MG63 (cell line): Measurements from ENCODE around the gene NCEH1. TPM values are rescaled to one million over a fixed set of nuclear protein-coding genes. Genes with fewer than 3 reads are reported as not detected.
"Not testable (repeated sequence)": the region's sequence is repeated elsewhere in the genome, so short reads cannot be mapped to it uniquely, and the experiment has no call there.

ENCODE experiments used
- DNase-seq: peaks from one replicate; pipeline ENCODE4 v3.0.0-alpha.2; 2020
- H3K27me3 ChIP-seq: fragments of 250-450 bp; sonication (Bioruptor Pico); 2 replicates; pipeline ENCODE4 v1.5.1; 2020; ENCODE audit warnings: mild to moderate bottlenecking, moderate library complexity
- H3K36me3 ChIP-seq: fragments of 250-450 bp; sonication (Bioruptor Pico); 2 replicates; pipeline ENCODE4 v1.5.1; 2020; ENCODE audit warnings: mild to moderate bottlenecking, moderate library complexity
- H3K4me3 ChIP-seq: fragments of 250-450 bp; sonication (Bioruptor Pico); 2 replicates; pipeline ENCODE4 v1.5.1; 2020; ENCODE audit warnings: mild to moderate bottlenecking, moderate library complexity
- H3K9me3 ChIP-seq: fragments of 250-450 bp; sonication (Bioruptor Pico); 2 replicates; pipeline ENCODE4 v1.5.1; 2020; ENCODE audit warnings: mild to moderate bottlenecking, moderate library complexity
- total RNA-seq: library from RNA; depleted of rRNA; stranded (reverse); fragments of >200 nt; shearing (Covaris generic); gene quantifications from 2 replicates; pipeline ENCODE4 v1.2.3, GENCODE V29; 2014; ENCODE audit warnings: low replicate concordance

Gene NCEH1
- total RNA-seq, 1 experiment from 2014 or later, result 24.8 TPM

DNA sequence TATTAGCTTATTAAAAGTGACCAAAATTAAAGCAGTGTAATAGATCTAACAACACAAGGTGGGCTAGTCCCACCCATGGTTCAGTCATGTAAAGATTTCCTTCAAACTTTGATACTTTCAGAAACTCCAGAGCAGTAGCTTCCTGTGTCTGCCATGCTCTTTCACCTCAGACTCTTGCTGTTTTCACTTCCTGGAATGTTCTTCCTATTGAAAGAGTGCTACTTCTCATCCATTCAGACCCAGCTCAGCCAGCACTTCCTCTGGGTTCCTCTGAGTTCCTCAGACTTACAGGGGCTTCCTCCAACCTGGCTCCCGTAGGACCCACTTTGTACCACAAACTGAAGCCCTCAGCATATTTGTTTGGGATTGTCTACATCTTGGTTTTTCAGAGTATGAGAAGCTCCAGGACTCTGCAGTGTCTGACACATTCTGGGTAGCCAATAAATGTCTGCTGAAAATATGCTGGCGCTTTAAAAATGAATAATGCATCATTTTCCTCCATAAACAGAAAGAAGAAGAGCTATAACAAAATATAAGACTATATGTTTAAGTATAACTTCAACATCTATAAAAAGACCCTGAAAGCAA, 18.0 kb downstream of the NCEH1 start:
- Histone ChIP-seq H3K36me3 (peaks cover 33% of the 10 kb centered on the region), H3K9me3 (no peaks in the 10 kb centered on the region), H3K4me3 (no peak overlapping the region), H3K27me3 (no peaks in the 10 kb centered on the region)
- DNase-seq, result no peak

DNA sequence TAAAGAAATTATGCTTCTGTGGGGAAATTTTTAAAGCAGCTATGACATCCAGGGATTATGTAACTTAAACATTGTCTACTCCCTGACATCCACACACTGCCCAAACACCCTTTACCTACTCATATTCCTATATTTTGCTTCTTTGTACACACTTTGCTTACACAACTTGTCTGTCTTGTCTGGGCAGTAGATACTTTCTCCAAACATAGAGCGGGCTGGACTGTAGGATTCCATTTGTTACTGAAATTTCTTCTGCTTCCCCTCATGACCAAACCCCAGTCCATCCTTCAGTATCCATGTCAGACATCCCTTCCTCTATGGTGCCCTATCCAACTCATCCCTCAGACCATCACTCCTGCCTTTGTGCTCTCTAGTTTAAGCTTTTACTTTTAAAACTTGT, 19.9 kb downstream of the NCEH1 start:
- Histone ChIP-seq H3K36me3 (peaks cover 31% of the 10 kb centered on the region), H3K27me3 (no peaks in the 10 kb centered on the region), H3K9me3 (no peaks in the 10 kb centered on the region), H3K4me3 (no peak overlapping the region)
- DNase-seq, result no peak

DNA sequence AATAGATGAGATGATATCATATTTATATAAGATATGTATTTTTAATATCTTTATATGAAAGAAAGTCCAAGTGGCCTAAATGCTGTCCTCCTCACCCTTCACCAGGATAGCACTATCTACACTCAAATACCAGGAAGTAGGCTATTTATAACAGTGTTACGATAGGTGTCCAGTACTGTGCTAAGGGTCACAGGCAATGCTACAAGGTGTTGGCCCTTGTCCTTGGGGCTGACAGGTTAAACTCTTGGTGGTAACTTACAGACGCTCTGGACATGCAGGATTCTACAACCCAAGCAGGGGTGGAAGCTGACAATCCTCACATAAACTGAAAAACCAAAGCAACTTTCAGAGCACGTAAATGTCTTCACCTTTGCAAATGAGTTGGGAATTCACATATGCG, 22.3 kb downstream of the NCEH1 start:
- DNase-seq, result no peak

DNA sequence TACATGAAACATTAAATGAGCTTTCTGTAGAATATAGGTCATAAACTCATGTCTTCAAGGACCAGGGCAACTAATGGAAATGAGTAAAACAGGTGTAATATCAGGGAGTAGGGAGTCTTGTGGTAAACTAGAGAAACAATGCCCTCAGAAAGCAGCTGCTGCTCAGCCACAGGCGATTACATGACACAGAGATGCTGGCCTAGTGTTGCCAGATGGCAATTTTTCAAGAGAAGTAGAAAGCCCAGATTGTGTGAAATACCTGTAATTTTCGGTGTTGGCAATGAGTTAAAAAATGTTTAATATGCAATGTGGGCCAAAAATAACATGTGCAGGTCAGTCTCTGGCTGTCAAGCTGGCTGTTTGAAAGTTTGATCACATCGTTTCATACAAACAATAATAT, 23.4 kb downstream of the NCEH1 start:
- Histone ChIP-seq H3K4me3 (no peak overlapping the region), H3K9me3 (no peaks in the 10 kb centered on the region), H3K27me3 (no peaks in the 10 kb centered on the region), H3K36me3 (peaks cover 8% of the 10 kb centered on the region)
- DNase-seq, result peak; percentile 34

More for the DNA sequence above, 22.3 kb downstream of the NCEH1 start:
- no peaks in the 10 kb centered on the region for H3K27me3 ChIP-seq
- H3K4me3 ChIP-seq, result no peak overlapping the region
- no peaks in the 10 kb centered on the region for H3K9me3 ChIP-seq
- H3K36me3 ChIP-seq, result peaks cover 14% of the 10 kb centered on the region

DNA sequence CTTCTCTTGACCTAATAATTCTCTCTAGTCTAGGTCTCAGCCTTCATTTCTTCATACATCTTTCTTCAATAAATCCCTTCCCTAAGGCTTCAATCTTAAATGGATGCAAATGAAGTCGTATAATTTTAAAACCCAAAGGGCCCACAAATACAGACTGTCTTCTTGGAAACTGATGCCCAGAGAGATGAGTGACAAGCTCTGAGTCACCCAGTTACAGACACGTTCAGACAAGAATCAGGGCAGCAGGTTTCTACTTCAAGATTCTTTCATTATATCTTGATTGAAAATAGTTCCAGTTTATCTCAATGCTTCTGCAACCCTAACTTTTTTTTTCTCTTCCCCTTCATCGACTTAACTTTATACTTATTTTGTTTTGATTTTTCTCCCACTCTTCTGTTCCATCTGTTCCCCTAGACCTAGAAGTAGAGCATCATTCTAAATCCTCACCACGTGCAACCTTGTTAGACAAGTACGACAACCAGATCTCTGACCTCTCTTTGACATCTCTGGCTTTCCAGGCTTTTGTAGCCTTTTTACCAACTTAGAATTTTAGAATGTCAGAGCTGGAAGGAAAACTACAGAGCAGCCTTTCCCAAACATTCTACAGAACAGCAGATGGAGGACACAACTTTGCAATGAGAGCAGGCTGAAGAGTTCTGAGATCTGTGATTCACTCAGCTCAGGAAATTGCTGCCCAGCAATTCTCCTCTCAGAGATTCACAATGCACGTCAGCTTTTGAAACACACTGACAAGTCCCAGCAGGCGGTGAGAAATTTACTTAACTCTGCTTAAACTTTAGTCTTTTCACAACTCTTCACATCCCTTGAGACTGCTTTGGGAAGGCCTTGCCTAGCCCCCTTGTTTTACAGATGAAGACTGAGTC, 25.3 kb downstream of the NCEH1 start:
- H3K27me3 ChIP-seq, result no peaks in the 10 kb centered on the region
- no peaks in the 10 kb centered on the region for H3K9me3 ChIP-seq
- DNase-seq, result peak; percentile 42
- peaks cover 7% of the 10 kb centered on the region for H3K36me3 ChIP-seq
- H3K4me3 ChIP-seq, result no peak overlapping the region

DNA sequence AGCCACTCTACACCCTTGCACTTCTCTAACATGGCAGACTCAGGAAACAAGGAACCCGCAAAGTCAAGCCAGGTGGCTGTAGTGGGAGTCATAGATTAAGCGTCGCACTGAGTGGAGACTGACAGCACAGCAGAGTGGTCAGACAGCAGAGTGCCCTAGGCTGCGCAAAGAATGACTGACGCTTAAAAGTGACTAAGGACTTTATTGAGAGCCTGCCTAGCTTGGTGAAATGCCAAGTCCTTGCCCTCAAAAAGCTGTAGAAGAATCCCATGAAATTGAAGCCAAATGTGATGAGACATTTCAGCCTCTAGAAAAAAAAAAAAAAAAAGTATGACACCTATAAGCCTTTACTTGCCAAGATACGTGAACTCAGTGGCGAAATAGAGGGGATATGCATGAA, 30.2 kb downstream of the NCEH1 start:
- H3K27me3 ChIP-seq, result no peaks in the 10 kb centered on the region
- no peaks in the 10 kb centered on the region for H3K9me3 ChIP-seq
- DNase-seq, result peak; percentile 51
- no peak overlapping the region for H3K4me3 ChIP-seq
- peaks cover 24% of the 10 kb centered on the region for H3K36me3 ChIP-seq

DNA sequence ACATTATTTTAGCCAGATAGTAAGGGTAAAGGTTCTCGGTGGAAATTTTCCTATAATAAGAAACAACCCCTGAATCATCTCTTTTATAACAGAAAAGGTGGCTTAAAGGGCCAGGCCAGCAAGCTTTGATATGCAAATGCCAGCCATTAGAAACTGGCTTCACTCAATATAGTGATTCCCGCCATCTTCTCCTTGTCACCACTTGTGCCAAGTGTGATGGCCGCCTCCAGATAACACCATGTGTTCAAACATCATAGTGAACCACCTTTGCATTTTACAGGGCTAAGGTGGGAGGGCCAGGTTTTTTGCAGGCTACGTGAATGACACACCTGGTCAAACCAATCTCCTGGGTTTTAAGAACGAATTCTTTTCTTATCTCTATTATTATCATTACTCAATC, 31.3 kb downstream of the NCEH1 start:
- no peak for DNase-seq
- Histone ChIP-seq H3K27me3 (no peaks in the 10 kb centered on the region), H3K9me3 (no peaks in the 10 kb centered on the region), H3K36me3 (peaks cover 24% of the 10 kb centered on the region), H3K4me3 (no peak overlapping the region)

DNA sequence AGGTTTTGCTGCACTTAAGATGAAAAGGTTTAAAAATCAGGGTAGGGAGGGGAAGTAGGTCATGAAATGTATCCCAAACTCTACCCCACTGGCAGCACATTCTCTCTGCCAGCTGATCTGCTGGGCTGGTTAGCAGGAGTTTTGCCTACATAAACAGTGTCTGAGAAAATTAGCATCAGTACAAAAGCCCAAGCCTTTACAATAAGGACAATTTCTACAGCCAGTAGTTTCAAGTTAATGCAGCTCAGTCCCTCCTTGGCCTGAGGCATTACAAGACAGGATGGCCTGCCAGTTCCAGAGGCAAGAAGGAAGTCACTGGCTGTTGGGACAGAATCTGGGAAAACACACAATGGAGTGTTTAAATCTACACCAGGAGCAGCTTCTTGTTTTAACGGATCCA, 32.8 kb downstream of the NCEH1 start:
- DNase-seq, result peak; percentile 8
- Histone ChIP-seq H3K27me3 (no peaks in the 10 kb centered on the region), H3K9me3 (no peaks in the 10 kb centered on the region), H3K4me3 (no peak overlapping the region), H3K36me3 (peaks cover 24% of the 10 kb centered on the region)

DNA sequence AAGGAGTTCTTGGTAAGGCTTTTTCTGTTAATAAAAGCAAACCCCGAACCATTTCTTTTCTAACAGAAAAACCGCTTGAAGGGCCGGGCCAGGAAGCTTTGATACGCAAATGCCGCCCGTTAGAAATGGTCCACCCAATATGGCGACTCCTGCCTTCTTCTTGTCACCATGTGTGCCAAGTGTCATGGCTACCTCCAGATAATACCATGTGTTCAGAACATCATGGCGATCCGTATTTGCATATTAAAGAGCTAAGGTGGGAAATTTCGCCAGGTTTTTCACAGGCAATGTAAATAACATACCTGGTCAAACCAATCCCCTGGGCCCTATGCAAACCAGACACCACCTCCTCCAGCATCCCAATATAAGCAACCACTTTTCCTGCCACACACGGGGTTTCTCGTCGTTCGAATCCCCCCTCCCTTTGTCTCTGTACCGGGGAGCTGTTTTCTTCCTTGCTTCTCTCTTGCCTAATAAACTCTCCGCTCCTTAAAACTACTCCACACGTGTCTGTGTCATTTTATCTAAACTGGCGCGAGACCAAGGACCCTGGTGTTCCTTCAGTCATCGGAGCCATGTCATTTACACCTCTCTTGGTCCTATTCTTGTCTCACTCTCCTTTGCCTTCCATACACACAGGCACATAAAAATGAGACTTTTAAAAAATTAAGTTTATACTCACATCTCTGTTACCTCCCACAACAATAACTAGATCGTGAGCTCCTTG, 34.5 kb downstream of the NCEH1 start:
- Histone ChIP-seq H3K27me3 (no peaks in the 10 kb centered on the region), H3K4me3 (no peak overlapping the region), H3K36me3 (peaks cover 24% of the 10 kb centered on the region), H3K9me3 (no peaks in the 10 kb centered on the region)
- DNase-seq, result no peak

DNA sequence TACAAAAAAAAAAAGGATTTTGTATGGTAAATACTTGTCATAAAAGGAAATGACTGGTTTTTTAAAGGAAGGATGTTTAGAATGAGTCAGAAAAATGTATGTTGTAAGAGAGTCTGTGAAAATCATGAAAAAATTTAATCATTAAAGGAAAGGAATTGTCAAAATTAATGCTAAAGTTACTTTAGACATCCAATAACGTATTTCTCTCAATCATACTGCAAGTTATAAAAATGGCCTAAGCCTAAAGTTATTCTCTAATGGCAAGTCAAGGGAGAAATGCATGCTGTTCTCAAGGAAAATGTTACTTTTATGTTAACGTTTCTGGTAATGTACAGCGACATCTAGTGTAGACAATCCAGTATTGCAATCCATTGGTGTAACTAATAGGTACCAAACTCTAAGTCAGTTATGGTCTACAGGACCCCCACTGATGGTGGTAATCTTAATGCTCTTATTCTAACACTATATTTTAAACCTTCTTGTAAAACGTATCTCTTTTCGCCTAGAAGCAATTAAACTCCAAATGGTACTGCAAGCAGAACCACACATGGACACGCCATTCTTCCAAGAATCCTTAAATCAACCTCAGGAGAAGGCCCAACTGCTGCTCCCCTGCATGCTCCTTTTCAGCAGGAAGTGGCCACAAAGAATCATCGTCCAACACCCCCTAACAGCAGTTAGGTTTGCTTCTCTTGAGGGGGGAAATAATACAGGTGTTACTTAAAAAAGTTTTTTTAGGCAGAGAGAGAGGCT, 35.2 kb downstream of the NCEH1 start:
- Histone ChIP-seq H3K4me3 (no peak overlapping the region), H3K36me3 (peaks cover 20% of the 10 kb centered on the region), H3K9me3 (no peaks in the 10 kb centered on the region), H3K27me3 (no peaks in the 10 kb centered on the region)
- no peak for DNase-seq

DNA sequence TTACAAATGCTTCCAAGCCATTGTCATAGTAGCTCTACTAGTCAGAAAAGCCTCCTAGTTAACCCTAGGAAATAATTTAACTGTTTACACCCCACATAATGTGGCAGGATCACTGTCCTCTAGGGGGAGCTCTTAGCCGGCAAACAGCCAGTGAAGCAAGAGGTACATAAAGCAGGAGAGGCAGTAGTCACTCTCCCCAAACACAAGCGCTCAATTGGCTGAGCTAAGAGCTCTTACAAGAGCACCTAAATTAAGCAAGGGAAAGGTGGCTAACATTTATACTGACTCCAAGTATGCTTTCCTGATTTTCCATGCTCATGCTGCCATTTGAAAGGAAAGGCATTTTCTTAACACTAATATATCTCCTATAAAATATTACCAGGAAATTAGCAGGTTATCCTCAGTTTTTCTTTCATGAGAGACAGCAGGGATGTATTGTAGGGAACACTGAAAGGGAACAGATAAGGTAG, 37.6 kb downstream of the NCEH1 start:
- H3K27me3 ChIP-seq, result no peaks in the 10 kb centered on the region
- no peaks in the 10 kb centered on the region for H3K9me3 ChIP-seq
- no peak overlapping the region for H3K4me3 ChIP-seq
- peaks cover 10% of the 10 kb centered on the region; the same call in 1 of the 2 replicates for H3K36me3 ChIP-seq
- peak; percentile 83 for DNase-seq

DNA sequence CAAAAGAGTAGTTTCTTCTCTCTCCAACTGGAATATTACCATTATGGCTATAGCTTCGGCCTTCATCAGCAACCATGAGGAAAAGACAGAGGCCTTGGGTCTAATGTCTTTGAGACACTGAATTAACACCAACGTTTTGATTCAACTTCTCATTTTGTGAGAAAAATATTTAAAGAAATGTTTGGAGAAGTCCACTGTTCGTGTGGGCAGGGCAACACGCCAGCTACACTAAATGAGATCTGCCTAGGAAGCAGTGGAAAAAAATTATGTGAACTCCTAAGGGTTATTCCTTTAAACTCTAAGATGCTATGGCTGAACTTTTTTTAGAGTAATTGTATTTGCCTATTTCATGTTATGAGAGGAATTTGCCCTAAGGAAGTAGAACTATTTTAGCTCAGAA, 41.8 kb downstream of the NCEH1 start:
- Histone ChIP-seq H3K27me3 (no peaks in the 10 kb centered on the region), H3K4me3 (no peak overlapping the region), H3K36me3 (peaks cover 39% of the 10 kb centered on the region), H3K9me3 (peaks cover 24% of the 10 kb centered on the region)
- DNase-seq, result no peak

DNA sequence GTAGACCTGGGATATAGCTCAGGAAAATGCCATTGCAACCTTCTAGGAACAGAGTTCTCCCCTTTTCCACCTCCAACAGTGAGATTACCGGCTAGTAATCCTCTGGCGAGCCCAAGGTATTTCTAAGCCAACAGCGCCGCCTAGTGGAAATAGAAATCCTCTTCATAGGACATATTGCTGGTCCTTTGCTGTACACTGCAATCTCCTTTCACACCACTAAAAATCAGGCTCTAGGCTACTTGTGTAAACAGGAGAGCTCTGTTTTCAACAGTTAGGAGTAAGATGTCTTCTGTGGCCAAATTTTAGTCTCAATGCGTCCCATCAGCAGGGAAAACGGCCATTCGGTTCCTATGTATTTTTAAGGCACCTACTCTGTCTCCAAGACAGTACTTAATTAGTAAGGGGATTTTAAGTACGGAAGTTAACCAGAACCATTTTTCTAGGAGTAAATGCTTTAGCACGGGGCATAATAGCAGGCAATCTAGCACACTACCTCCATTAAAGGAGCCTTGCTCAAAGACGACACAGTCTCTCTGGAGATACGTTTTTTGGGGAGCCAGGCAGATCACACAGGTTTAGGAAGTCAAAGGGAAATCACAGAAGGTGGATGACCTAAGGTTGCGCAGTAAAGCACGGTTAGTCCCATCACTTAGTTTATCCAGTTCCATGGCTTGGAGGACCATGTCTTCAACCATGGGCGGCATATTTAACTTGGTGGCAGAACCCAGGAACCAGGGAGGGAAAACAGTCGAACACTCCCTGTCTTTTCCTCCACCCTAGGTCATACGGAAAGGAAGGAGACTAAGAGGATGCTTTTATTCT, 43.8 kb downstream of the NCEH1 start:
- Histone ChIP-seq H3K27me3 (no peaks in the 10 kb centered on the region), H3K36me3 (peaks cover 39% of the 10 kb centered on the region), H3K9me3 (peaks cover 31% of the 10 kb centered on the region), H3K4me3 (no peak overlapping the region)
- peak; percentile 61 for DNase-seq

DNA sequence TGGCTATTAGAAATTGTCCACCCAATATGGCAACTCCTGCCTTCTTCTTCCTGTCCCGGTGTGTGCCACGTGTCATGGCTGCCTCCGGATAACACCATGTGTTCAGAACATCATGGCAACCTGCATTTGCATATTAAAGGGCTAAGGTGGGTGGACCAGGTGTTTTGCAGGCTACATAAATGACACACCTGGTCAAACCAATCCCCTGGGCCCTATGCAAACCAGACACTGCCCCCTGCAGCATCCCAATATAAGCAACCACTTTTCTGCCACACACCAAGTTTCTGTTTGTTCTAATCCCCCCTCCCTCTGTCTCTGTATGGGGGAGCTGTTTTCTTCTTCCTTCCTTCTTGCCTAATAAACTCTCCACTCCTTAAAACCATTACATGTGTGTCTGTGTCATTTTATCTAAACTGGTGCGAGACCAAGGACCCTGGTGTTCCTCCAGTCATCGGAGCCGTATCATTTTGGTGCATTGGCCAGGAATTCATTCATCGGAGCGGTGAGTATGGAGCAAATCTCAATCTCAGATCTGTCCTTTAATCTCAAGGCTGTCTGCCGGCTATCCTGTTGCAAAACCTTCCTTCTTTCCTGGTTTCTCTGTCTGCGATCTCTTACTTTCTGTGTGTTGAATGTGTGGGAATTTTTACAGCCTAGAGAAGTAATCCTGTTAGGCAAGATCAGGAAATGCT, 44.5 kb downstream of the NCEH1 start:
- DNase-seq, result no peak
- no peak overlapping the region for H3K4me3 ChIP-seq
- no peaks in the 10 kb centered on the region for H3K27me3 ChIP-seq
- peaks cover 39% of the 10 kb centered on the region for H3K36me3 ChIP-seq
- peaks cover 31% of the 10 kb centered on the region for H3K9me3 ChIP-seq

DNA sequence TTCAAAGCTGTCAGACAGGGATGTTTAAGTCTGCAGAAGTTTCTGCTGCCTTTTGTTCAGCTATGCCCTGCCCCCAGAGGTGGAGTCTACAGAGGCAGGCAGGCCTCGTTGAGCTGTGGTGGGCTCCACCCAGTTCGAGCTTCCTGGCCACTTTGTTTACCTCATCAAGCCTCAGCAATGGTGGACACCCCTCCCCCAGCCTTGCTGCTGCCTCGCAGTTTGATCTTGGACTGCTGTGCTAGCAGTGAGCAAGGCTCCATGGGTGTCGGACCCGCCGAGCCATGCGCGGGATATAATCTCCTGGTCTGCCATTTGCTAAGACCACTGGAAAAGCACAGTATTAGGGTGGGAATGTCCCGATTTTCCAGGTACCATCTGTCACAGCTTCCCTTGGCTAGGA, 45.4 kb downstream of the NCEH1 start:
- not testable (repeated sequence) for DNase-seq, H3K27me3 ChIP-seq, H3K4me3 ChIP-seq
- peaks cover 35% of the 10 kb centered on the region for H3K9me3 ChIP-seq
- peaks cover 39% of the 10 kb centered on the region for H3K36me3 ChIP-seq
